ENCODE measurements around the gene TUBGCP3. TPM values are rescaled to one million over a fixed set of nuclear protein-coding genes. Genes with fewer than 3 reads are reported as not detected.

TUBGCP3 gene
- total RNA-seq, 1 experiment from 2014 or later, result 47.4 TPM

DNA sequence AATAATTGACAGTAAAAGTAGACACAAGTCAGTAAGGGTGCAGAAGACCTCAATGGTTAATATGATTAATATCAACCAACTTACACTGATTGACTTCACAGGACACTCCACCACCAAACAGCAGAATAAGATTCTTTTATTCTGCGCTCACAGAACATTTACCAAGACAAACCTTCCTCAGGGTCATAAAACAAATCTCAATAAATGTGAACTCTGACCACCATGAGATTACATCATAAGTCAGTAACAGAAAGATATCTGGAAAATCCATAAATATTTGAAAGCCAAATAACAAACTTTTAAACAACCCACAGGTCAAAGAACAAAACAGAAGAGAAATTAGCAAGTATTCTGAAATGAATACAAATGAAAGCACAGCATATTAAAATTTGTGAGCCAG lies 112.1 kb downstream of the TUBGCP3 start:
- Histone ChIP-seq H3K79me2 (ENCODE audit: low read depth) (no peaks in the 10 kb centered on the region), H3K4me1 (replicated peaks; ENCODE audit: insufficient read depth) (no peaks in the 10 kb centered on the region), H3K4me2 (no peak overlapping the region), H3K36me3 (ENCODE audit: low read depth) (no peaks in the 10 kb centered on the region), H2AFZ (no peak overlapping the region), H3K27me3 (ENCODE audit: insufficient read depth, low read depth) (no peaks in the 10 kb centered on the region), H3K4me3 (no peak overlapping the region), H3K9me2 (ENCODE audit: insufficient read depth) (no peaks in the 10 kb centered on the region), H3K9me3 (ENCODE audit: insufficient read depth, low read depth) (no peaks in the 10 kb centered on the region), H3F3A (ENCODE audit: insufficient read depth, low read depth) (no peaks in the 10 kb centered on the region), H4K20me1 (ENCODE audit: insufficient read depth) (no peaks in the 10 kb centered on the region), H3K27ac (no peak overlapping the region)
- no TSS peak for BruUV-seq (replicated peaks)
- TF ChIP-seq EZH2 (IDR thresholded peaks at IDR 0.05; ENCODE audit: low read depth), result no peak
- TF ChIP-seq, protein P1, sequence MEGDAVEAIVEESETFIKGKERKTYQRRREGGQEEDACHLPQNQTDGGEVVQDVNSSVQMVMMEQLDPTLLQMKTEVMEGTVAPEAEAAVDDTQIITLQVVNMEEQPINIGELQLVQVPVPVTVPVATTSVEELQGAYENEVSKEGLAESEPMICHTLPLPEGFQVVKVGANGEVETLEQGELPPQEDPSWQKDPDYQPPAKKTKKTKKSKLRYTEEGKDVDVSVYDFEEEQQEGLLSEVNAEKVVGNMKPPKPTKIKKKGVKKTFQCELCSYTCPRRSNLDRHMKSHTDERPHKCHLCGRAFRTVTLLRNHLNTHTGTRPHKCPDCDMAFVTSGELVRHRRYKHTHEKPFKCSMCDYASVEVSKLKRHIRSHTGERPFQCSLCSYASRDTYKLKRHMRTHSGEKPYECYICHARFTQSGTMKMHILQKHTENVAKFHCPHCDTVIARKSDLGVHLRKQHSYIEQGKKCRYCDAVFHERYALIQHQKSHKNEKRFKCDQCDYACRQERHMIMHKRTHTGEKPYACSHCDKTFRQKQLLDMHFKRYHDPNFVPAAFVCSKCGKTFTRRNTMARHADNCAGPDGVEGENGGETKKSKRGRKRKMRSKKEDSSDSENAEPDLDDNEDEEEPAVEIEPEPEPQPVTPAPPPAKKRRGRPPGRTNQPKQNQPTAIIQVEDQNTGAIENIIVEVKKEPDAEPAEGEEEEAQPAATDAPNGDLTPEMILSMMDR (conservative IDR thresholded peaks at IDR 0.05), result no peak
- intact Hi-C loops (cut with micrococcal nuclease; ENCODE audit: unreplicated experiment), result no loop called here
- DNase-seq, result no peak
- CTCF ChIA-PET, result no interaction called here
- POLR2A ChIA-PET (ENCODE audit: unreplicated experiment), result no interaction called here

DNA sequence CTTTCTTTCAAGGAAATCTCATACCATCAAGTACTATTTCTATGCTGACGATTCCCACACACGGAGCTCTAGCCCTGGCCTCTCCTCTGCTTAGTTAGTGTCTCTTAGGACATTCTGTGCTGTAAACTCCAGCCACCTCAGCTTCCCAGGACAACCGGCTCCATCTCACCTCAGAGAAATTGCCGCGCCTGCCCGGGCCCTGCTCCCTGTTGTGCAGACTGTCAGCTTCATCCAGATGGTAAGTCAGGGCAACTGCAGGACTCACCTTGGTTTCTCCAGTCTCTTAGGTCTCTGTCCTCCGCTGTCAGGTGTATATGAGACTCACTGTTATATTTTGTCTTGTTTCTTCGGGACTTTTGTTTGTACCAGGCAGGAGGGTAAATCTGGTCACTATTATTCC lies 113.1 kb downstream of the TUBGCP3 start:
- intact Hi-C loops (cut with micrococcal nuclease; ENCODE audit: unreplicated experiment), result no loop called here

DNA sequence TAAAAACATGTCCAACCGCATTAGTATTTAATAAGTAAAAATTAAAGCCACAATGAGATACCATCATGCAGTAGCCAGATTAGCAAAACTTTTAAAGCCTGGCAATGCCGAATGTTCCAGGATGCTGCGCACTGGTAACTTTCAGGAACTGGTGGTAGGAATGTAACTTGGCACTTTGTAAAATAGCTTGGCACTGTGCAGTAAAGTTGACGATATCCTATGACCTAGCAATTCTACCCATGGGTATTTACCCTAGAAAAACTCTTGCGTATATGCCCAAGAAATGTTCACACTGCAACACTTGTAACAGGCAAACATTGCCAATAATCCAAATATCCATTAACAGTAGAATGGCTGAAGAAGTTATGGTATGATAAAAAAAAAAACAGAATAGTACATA lies 114.1 kb downstream of the TUBGCP3 start:
- no peak overlapping the region for H3K4me2 ChIP-seq
- no TSS peak for BruUV-seq (replicated peaks)
- H3K9me2 ChIP-seq (ENCODE audit: insufficient read depth), result no peaks in the 10 kb centered on the region
- no peak overlapping the region for H3K4me3 ChIP-seq
- no peaks in the 10 kb centered on the region for H3K4me1 ChIP-seq (replicated peaks; ENCODE audit: insufficient read depth)
- H3K79me2 ChIP-seq (ENCODE audit: low read depth), result no peaks in the 10 kb centered on the region
- H3K9me3 ChIP-seq (ENCODE audit: insufficient read depth, low read depth), result no peaks in the 10 kb centered on the region
- CTCF ChIA-PET, result no interaction called here
- intact Hi-C loops (cut with micrococcal nuclease; ENCODE audit: unreplicated experiment), result no loop called here
- POLR2A ChIA-PET (ENCODE audit: unreplicated experiment), result no interaction called here
- no peaks in the 10 kb centered on the region for H3F3A ChIP-seq (ENCODE audit: insufficient read depth, low read depth)
- TF ChIP-seq, protein P1 (conservative IDR thresholded peaks at IDR 0.05), result no peak
- TF ChIP-seq EZH2 (IDR thresholded peaks at IDR 0.05; ENCODE audit: low read depth), result no peak
- no peak for DNase-seq
- H4K20me1 ChIP-seq (ENCODE audit: insufficient read depth), result no peaks in the 10 kb centered on the region
- H2AFZ ChIP-seq, result no peak overlapping the region
- H3K36me3 ChIP-seq (ENCODE audit: low read depth), result no peaks in the 10 kb centered on the region
- H3K27ac ChIP-seq, result no peak overlapping the region
- H3K27me3 ChIP-seq (ENCODE audit: insufficient read depth, low read depth), result no peaks in the 10 kb centered on the region

More for the DNA sequence above, 113.1 kb downstream of the TUBGCP3 start:
- no peaks in the 10 kb centered on the region for H3K4me1 ChIP-seq (replicated peaks; ENCODE audit: insufficient read depth)
- ChIA-PET CTCF (no interaction called here), POLR2A (ENCODE audit: unreplicated experiment) (no interaction called here)
- H3F3A ChIP-seq (ENCODE audit: insufficient read depth, low read depth), result no peaks in the 10 kb centered on the region
- no peak overlapping the region for H3K4me2 ChIP-seq
- TF ChIP-seq, protein P1 (conservative IDR thresholded peaks at IDR 0.05), result no peak
- TF ChIP-seq EZH2 (IDR thresholded peaks at IDR 0.05; ENCODE audit: low read depth), result no peak
- H4K20me1 ChIP-seq (ENCODE audit: insufficient read depth), result no peaks in the 10 kb centered on the region
- H2AFZ ChIP-seq, result no peak overlapping the region
- no peaks in the 10 kb centered on the region for H3K36me3 ChIP-seq (ENCODE audit: low read depth)
- no peak overlapping the region for H3K27ac ChIP-seq
- no peak overlapping the region for H3K4me3 ChIP-seq
- no peaks in the 10 kb centered on the region for H3K9me3 ChIP-seq (ENCODE audit: insufficient read depth, low read depth)
- H3K79me2 ChIP-seq (ENCODE audit: low read depth), result no peaks in the 10 kb centered on the region
- no peaks in the 10 kb centered on the region for H3K27me3 ChIP-seq (ENCODE audit: insufficient read depth, low read depth)
- no peak for DNase-seq
- no TSS peak for BruUV-seq (replicated peaks)
- H3K9me2 ChIP-seq (ENCODE audit: insufficient read depth), result no peaks in the 10 kb centered on the region

Data from PC-9 (cell line).